OCI-LY1 (cell line): ENCODE data around the gene GPRC5C.

Source experiments
- CTCF ChIP-seq: fragments of 200-600 bp; sonication (generic), shearing (Covaris generic); IDR thresholded peaks from 2 replicates; pipeline ENCODE4 v1.5.1; 2017; ENCODE audit warnings: mild to moderate bottlenecking, antibody characterized with exemption, low read length, moderate library complexity, mixed read lengths
- EZH2 ChIP-seq: fragments of 200-600 bp; sonication (generic), shearing (Covaris generic); IDR thresholded peaks from 2 replicates; pipeline ENCODE4 v1.8.0; 2017; ENCODE audit warnings: borderline replicate concordance, mixed run types, mild to moderate bottlenecking, antibody characterized with exemption, low read length, moderate library complexity, mixed read lengths

DNA sequence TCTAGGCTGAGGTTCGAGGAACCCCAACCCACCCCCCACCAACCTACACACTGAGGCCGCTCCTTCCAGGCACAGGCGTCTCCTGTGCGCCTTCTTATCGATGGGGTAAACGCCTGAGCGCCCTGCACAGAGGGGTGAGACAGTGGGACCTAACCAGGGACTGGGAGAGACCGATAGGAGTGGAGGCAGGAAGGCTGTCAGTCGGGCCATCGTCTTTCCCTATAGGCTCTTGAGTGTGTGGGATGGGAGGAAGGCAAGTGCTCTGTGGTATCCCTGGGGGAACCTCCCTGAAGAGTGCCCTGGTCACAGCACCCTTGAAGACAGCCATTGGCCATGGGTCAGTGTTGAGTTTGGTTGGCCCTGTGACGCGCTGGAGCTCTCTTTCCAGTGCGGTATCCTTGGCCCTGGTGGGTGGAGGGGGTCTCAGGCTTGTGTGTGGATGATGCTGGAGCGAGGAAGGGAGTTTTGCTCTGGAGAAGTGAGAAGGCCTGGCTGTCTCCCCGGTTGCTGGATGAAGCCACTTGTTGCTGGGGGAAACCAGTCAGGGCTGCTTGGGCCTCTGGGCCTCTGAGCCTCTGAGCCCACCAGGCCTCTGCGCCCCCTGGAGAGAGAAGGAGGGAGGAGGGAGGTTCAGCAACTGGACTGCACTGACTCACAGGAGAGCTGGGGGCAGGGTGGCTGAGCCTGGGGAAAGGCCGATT is 1.7 kb downstream of the GPRC5C start:
- TF ChIP-seq CTCF (no peak), EZH2 (no peak)
